SHP77 treated with DMSO at 0.1 percent for 48 hours (cell line): Measurements from ENCODE around the gene VSIG10L.

Experiments used
- DNase-seq: peaks from one replicate; lab custom pipeline; 2025; lab: John Stamatoyannopoulos, UW

Gene VSIG10L

DNA sequence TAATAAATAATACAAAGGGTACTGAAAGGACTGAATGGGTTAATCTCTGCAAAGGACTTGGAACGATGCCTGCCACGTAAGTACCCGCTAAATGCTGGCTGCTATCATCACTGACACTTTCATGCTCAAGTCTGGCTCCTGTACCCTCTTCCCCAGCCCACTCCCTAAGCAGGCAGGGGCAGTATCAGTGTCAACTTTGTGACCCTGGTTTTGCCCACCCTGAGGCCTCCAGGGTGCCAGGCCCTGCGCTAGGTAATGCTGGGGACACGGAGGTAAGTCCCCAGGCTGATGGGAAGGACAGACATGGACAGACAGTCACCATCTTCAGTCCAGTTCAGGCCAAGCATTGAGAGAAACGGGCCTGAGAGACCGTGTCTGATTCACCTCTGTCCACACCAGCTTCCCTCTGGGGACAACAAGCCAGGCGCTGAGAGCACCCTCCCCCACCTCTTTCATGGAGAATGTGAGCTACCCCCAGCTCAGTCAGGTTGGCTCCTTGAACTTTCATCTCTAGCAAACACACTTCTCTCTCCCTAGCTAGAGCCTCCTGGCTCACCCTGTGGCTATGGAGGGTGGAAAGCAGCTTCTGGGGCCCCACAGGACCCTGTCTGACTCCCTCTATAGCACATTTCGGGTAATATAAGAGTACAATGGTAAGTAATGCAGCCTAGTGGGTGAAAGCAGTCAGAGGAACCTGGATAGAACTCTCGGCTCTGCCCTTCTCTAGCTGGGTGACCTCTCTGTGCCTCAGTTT, 23.4 kb upstream of the VSIG10L start:
- no peak for DNase-seq

DNA sequence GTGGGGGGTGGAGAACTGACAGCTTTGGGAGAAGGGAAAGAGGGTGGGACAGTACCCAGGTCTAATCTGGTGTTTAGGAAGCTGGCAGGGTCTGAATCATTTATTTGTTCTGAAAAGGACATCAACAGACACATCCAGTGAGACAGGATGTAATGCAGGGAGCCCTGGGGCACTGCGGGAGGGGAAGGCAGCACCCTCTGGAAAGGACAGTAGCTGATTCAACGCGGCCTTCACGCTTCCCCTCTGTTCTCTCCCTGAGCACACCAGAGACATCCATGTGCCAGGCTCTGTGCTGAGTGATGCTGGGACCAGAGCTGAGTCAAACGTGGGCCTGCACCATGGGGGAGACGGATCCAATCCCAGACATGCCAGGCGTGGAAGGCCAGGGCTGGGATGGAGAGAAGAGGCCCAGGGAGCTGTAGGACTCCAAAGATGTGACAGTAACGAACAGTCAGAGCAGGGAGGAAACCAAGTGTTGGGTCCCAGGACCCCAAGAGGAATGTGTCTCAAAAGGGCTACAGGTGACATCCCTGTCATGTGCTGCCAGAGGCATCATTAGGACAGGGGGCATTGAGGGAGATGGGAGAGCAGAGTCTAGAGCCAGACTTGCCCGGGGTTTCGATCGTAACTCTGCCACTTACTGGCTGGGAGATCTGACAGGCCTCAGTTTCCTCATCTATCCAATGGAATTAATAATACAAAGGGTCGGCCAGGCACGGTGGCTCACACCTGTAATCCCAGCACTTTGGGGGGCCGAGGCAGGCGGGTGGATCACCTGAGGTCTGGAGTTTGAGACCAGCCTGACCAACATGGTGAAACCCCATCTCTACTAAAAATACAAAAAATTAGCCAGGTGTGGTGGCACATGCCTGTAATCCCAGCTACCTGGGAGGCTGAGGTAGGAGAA, 22.5 kb upstream of the VSIG10L start:
- DNase-seq: no peak

GRCh38 chr19:51361239-51361638, 19.3 kb upstream of the VSIG10L start:
- no peak for DNase-seq

GRCh38 chr19:51359294-51359693, 17.4 kb upstream of the VSIG10L start:
- DNase-seq: no peak

GRCh38 chr19:51357952-51358351, 16.0 kb upstream of the VSIG10L start:
- DNase-seq: no peak

GRCh38 chr19:51356159-51356801, 14.3 kb upstream of the VSIG10L start:
- DNase-seq: no peak

DNA sequence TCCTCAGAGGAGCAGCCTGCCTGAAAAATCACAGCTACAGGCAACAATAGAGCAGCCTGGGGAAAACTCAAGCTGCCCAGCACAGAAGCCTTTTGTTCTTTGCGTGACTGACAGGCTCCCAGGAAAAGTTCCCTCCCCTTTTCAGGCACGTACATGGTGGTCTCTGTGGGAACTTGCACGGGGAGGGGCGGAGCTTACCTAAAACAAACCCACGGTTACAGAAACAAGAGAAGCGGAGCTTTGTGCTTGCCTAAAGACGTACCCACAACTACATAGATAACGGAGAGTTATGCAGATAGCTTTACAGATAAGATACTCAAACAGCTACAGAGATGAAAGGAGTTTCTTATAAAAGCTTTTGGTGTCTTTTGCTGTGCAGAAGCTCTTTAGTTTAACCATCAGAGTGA, 12.8 kb upstream of the VSIG10L start:
- DNase-seq: no peak

DNA sequence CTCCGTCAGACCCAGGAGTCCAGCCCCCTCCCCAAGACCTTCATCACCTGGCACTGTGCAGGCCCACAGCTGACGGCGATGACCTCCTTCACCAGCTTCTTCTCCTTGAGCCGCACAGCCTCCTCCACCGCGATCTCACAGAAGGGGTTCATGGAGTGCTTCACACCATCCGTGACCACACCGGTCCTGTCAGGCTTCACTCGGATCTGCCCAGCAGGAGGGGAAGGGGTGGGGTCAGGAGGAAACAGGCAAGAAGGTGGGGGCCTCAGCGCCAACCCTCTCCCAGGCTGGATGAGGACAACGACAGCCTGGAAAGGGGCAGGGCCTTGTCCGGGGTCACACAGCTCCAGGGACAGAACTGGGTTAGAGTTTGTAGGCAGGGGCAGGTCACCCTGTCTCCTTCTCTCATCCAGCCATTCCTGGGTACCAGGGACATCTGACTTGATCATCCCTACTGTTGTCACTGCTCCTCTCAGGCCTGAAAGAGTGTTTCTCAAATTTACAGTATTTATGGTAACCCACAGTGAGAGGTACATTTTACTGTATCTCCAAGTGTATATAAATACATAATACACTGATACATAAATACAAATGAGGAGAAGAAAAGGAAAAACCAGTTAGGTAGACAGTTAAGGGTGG, 12.3 kb upstream of the VSIG10L start:
- DNase-seq: no peak

- no peak for DNase-seq
Observed at GRCh38 chr19:51352783-51353360, 10.9 kb upstream of the VSIG10L start.

GRCh38 chr19:51351266-51351990, 9.5 kb upstream of the VSIG10L start:
- no peak for DNase-seq

GRCh38 chr19:51347209-51347928, 5.4 kb upstream of the VSIG10L start:
- DNase-seq: no peak

- no peak for DNase-seq
Observed at GRCh38 chr19:51346742-51347141, 4.8 kb upstream of the VSIG10L start.

DNA sequence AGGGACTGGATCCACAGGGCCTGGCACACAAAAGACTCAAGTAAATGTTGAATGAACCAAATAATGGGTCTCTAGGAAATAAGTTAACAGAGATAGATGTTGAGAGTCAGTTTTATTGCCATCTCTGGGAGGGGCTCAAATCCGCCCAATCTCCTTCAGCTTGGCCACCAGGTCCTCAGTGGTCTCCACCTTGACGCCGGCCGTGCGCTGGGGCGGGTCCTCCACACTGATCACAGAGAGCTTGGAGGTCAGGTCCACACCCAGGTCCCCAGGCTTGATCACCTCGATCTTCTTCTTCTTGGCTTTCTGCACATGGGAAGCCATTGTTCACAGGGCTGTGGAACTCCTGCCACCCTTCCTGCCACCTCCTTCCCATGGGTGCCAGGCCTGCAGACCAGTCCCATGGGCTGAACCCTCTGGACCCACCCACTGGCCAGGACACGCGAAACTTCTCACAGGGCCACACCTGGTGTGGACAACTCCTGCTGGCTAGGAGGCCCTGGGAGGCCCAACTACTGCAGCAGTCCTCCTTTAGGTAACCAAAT, 3.2 kb upstream of the VSIG10L start:
- no peak for DNase-seq

- no peak for DNase-seq
Observed at GRCh38 chr19:51342631-51343569, 961 bp upstream of the VSIG10L start.

DNA sequence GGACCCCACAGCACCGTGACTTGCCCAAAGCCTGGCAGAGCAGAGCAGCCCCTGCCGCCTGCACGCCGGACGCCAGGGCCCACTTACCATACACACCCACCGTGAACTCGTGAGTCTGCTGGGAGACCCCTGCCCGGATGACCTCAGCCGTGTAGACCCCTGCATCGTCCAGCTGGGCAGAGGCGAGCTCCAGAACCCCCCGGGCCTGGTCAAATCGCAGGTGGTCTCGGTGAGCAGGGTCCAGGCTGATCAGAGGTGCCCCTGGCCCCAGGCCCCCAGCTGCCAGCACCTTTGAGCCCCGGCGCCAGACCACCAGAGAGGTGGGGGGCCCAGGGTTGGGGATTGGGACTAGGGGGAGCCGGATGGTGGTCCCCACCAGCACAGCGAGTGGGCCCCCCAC, 873 bp downstream of the VSIG10L start:
- DNase-seq: no peak

GRCh38 chr19:51339687-51340656, 2.0 kb downstream of the VSIG10L start:
- peak; percentile 74 for DNase-seq

GRCh38 chr19:51339313-51339686, 2.6 kb downstream of the VSIG10L start:
- no peak for DNase-seq
